ENCODE results near the gene SSPN. TPM values are rescaled to one million over a fixed set of nuclear protein-coding genes. Genes with fewer than 3 reads are reported as not detected.

SSPN gene
- total RNA-seq, 1 donor from 2014 or later = 6.3 TPM

DNA sequence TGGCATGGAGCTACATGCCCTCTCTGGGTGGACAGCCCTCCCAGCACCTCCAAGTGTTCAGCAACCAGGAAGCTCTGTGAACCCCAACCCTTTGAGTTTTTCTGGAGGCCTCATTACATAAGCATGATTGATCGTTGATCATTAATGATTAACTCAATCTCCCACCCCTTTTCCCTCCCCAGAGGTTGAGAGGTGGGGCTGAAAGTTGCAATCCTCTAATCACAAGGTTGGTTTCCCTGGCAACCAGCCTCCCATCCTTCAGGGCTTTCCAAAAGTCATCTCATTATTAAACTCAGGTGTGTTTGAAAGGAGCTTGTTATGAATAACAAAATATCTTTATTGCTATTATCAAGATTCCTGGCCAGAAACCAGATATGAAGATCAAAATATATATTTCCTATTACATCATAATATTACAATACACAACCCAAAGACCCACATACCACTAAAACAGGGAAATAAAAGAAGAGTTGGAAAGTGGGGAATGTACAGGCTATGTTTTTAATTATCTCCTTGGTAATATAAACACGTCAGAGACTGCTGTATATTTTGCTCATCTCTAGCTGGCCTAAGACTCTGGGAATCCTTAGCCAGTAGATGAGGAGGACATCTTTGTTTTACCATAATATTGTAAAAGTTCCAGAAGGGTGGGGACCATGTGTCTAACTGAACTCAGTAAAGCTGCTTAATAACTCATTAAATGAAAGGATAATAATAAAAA is 73.6 kb downstream of the SSPN start:
- Histone ChIP-seq H3K27ac (ENCODE audit: low read depth, low read length) (no peak overlapping the region), H2AFZ (ENCODE audit: low read depth, low read length) (no peak overlapping the region)
- FAIRE-seq = no peak

DNA sequence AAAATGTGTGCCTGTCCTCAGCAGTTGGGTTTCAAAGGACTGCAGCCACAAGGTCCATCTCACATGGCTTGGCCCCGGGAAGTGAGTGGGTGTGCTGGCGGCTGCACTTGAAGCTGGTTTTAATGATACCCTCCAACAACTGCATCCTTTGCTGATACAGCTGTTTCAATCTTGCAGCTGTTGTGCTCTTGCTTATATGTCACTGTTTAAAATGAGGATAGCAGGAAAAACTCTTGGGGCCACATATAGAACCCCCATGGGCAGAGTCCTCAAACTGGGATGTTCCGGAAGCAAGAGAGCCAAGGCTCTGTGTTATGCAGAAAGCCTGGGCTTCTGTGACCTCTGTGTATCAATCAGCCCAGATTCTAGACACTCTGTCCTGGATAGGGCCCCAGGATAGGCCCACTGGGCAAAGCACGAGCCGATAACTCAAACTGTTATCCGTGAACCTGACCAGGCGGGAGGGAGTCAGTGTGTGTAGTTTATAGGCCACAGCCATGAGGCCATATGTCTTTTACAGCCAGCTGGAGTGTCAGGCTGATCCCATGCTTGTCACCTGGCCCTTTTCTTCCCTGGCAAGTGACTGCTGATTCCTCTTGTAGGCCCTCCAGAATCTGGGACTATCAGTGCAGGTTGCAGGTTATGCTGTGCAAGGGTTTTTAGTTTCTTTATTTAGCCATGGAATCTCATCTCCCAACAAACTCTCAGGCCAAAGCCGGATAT is 74.3 kb downstream of the SSPN start:
- H3K4me2 ChIP-seq (ENCODE audit: low read length) = no peak overlapping the region
- H3K4me1 ChIP-seq (ENCODE audit: insufficient read depth, low read length) = peaks cover 28% of the 10 kb centered on the region
- no peak overlapping the region for H3K27ac Mint-ChIP-seq (ENCODE audit: unreplicated experiment)
- no peak overlapping the region for H3K9ac ChIP-seq (ENCODE audit: low read length)
- no peak for DNase-seq (ENCODE audit: low read depth)
- no peak overlapping the region for H3K4me3 Mint-ChIP-seq (ENCODE audit: unreplicated experiment)
- no peak overlapping the region for H3K27ac ChIP-seq (ENCODE audit: low read depth, low read length)
- no peaks in the 10 kb centered on the region for H3K27me3 Mint-ChIP-seq (ENCODE audit: low read depth, unreplicated experiment)
- no peaks in the 10 kb centered on the region for H3K9me3 Mint-ChIP-seq (ENCODE audit: unreplicated experiment)
- H3K79me2 ChIP-seq (ENCODE audit: insufficient read depth, low read length) = no peaks in the 10 kb centered on the region
- H3K27me3 ChIP-seq (ENCODE audit: insufficient read depth, low read length) = no peaks in the 10 kb centered on the region
- peaks cover 29% of the 10 kb centered on the region for H3K4me1 Mint-ChIP-seq (ENCODE audit: low read depth, unreplicated experiment)
- no peak overlapping the region for H2AFZ ChIP-seq (ENCODE audit: low read depth, low read length)
- no peak for FAIRE-seq
- H3K36me3 Mint-ChIP-seq (ENCODE audit: low read depth, unreplicated experiment) = no peaks in the 10 kb centered on the region
- no peaks in the 10 kb centered on the region for H3K36me3 ChIP-seq (ENCODE audit: insufficient read depth, low read length)
- H3K4me3 ChIP-seq (ENCODE audit: insufficient read depth, low read depth, low read length) = no peak overlapping the region
- TF ChIP-seq, protein P1, sequence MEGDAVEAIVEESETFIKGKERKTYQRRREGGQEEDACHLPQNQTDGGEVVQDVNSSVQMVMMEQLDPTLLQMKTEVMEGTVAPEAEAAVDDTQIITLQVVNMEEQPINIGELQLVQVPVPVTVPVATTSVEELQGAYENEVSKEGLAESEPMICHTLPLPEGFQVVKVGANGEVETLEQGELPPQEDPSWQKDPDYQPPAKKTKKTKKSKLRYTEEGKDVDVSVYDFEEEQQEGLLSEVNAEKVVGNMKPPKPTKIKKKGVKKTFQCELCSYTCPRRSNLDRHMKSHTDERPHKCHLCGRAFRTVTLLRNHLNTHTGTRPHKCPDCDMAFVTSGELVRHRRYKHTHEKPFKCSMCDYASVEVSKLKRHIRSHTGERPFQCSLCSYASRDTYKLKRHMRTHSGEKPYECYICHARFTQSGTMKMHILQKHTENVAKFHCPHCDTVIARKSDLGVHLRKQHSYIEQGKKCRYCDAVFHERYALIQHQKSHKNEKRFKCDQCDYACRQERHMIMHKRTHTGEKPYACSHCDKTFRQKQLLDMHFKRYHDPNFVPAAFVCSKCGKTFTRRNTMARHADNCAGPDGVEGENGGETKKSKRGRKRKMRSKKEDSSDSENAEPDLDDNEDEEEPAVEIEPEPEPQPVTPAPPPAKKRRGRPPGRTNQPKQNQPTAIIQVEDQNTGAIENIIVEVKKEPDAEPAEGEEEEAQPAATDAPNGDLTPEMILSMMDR (IDR thresholded peaks at IDR 0.05; ENCODE audit: insufficient read depth, low read depth, low read length) = no peak
- no peak for TF ChIP-seq EZH2 (IDR thresholded peaks at IDR 0.05; ENCODE audit: insufficient read depth, low read length)
- no peaks in the 10 kb centered on the region for H4K20me1 ChIP-seq (ENCODE audit: insufficient read depth, low read length)
- H3K9me3 ChIP-seq (ENCODE audit: insufficient read depth, low read depth, low read length) = no peaks in the 10 kb centered on the region

More for the DNA sequence above, 73.6 kb downstream of the SSPN start:
- H3K9me3 Mint-ChIP-seq (ENCODE audit: unreplicated experiment) = no peaks in the 10 kb centered on the region
- H3K36me3 Mint-ChIP-seq (ENCODE audit: low read depth, unreplicated experiment) = no peaks in the 10 kb centered on the region
- no peaks in the 10 kb centered on the region for H3K36me3 ChIP-seq (ENCODE audit: insufficient read depth, low read length)
- H3K4me3 Mint-ChIP-seq (ENCODE audit: unreplicated experiment) = no peak overlapping the region
- H3K4me1 Mint-ChIP-seq (ENCODE audit: low read depth, unreplicated experiment) = peaks cover 22% of the 10 kb centered on the region
- H3K4me1 ChIP-seq (ENCODE audit: insufficient read depth, low read length) = peaks cover 21% of the 10 kb centered on the region
- peak overlapping the region; percentile 6 for H3K27ac Mint-ChIP-seq (ENCODE audit: unreplicated experiment)
- DNase-seq (ENCODE audit: low read depth) = no peak
- H3K79me2 ChIP-seq (ENCODE audit: insufficient read depth, low read length) = no peaks in the 10 kb centered on the region
- H3K27me3 ChIP-seq (ENCODE audit: insufficient read depth, low read length) = no peaks in the 10 kb centered on the region
- no peak overlapping the region for H3K9ac ChIP-seq (ENCODE audit: low read length)
- no peaks in the 10 kb centered on the region for H3K9me3 ChIP-seq (ENCODE audit: insufficient read depth, low read depth, low read length)
- no peak for TF ChIP-seq EZH2 (IDR thresholded peaks at IDR 0.05; ENCODE audit: insufficient read depth, low read length)
- TF ChIP-seq, protein P1 (IDR thresholded peaks at IDR 0.05; ENCODE audit: insufficient read depth, low read depth, low read length) = no peak
- H4K20me1 ChIP-seq (ENCODE audit: insufficient read depth, low read length) = no peaks in the 10 kb centered on the region
- H3K4me3 ChIP-seq (ENCODE audit: insufficient read depth, low read depth, low read length) = no peak overlapping the region
- no peak overlapping the region for H3K4me2 ChIP-seq (ENCODE audit: low read length)
- H3K27me3 Mint-ChIP-seq (ENCODE audit: low read depth, unreplicated experiment) = no peaks in the 10 kb centered on the region
